Measurements from ENCODE around the gene C3orf85. TPM values are rescaled to one million over a fixed set of nuclear protein-coding genes. Genes with fewer than 3 reads are reported as not detected.

Gene C3orf85
- total RNA-seq, 1 donor from 2014 or later, result not detected

Other genes starting within 250 kb of the C3orf85 start
- not detected in 2 replicates for gene GUCA1C, start 182.8 kb upstream of the C3orf85 start, total RNA-seq
- not detected in 2 replicates for gene MORC1, start 18.6 kb upstream of the C3orf85 start, total RNA-seq
- gene DPPA2, start 179.8 kb downstream of the C3orf85 start, total RNA-seq, result not detected in 2 replicates
- not detected in 2 replicates for gene DPPA4, start 200.8 kb downstream of the C3orf85 start, total RNA-seq